PC-9 (cell line): ENCODE data around the gene ITGA6. TPM values are rescaled to one million over a fixed set of nuclear protein-coding genes. Genes with fewer than 3 reads are reported as not detected.

Experiments
- BruUV-seq: library from RNA; stranded (reverse); fragments of 400-500 nt; replicated peaks from 2 replicates; lab custom pipeline; 2021; lab: Mats Ljungman, UMichigan
- CTCF ChIA-PET: fragments of 300-600 bp; sonication (Branson Sonifier 250); formaldehyde crosslinking; loops from one replicate; lab custom pipeline; 2022; ENCODE audit warnings: antibody characterized with exemption; lab: Charles Lee
- POLR2A ChIA-PET: fragments of 300-600 bp; sonication (Branson Sonifier 250); formaldehyde crosslinking; loops from one replicate; lab custom pipeline; 2022; ENCODE audit warnings: antibody characterized with exemption; ENCODE audit not compliant: unreplicated experiment; lab: Charles Lee
- DNase-seq, 2 experiments: peaks; one replicate each; pipeline versions ENCODE4 v3.0.0 to v3.0.0-alpha.2; 2015 to 2022; ENCODE audit warnings: mixed read lengths in 1 of 2
- H2AFZ ChIP-seq: fragments of 200-600 bp; sonication (generic); 2 replicates; pipeline ENCODE4 v1.8.1; 2017; ENCODE audit warnings: antibody characterized with exemption
- H3F3A ChIP-seq: fragments of 200-600 bp; sonication (generic); 2 replicates; pipeline ENCODE4 v1.8.1; 2017; ENCODE audit warnings: antibody characterized with exemption, mild to moderate bottlenecking, low read depth; ENCODE audit not compliant: insufficient read depth
- H3K27ac ChIP-seq: fragments of 200-600 bp; sonication (generic); 2 replicates; pipeline ENCODE4 v1.6.1; 2016; ENCODE audit warnings: mixed run types
- H3K27me3 ChIP-seq: fragments of 200-600 bp; sonication (generic); 2 replicates; pipeline ENCODE4 v1.6.1; 2016; ENCODE audit warnings: low read depth, mixed run types; ENCODE audit not compliant: insufficient read depth
- H3K36me3 ChIP-seq: fragments of 200-600 bp; sonication (generic); 2 replicates; pipeline ENCODE4 v1.6.1; 2016; ENCODE audit warnings: low read depth, mixed run types
- H3K4me1 ChIP-seq: fragments of 200-600 bp; sonication (generic); replicated peaks from 2 replicates; pipeline ENCODE4 v1.6.1; 2016; ENCODE audit warnings: mixed run types; ENCODE audit not compliant: insufficient read depth
- H3K4me2 ChIP-seq: fragments of 200-600 bp; sonication (generic); 2 replicates; pipeline ENCODE4 v1.6.1; 2017; ENCODE audit warnings: mixed run types
- H3K4me3 ChIP-seq: fragments of 200-600 bp; sonication (generic); 2 replicates; pipeline ENCODE4 v1.6.1; 2016; ENCODE audit warnings: mixed run types
- H3K79me2 ChIP-seq: fragments of 200-600 bp; sonication (generic); 2 replicates; pipeline ENCODE4 v1.6.1; 2017; ENCODE audit warnings: low read depth, mixed run types
- H3K9me2 ChIP-seq: fragments of 200-600 bp; sonication (generic); 2 replicates; pipeline ENCODE4 v1.8.1; 2017; ENCODE audit warnings: mild to moderate bottlenecking; ENCODE audit not compliant: insufficient read depth
- H3K9me3 ChIP-seq: fragments of 200-600 bp; sonication (generic); 2 replicates; pipeline ENCODE4 v1.8.1; 2016; ENCODE audit warnings: low read depth; ENCODE audit not compliant: insufficient read depth
- H4K20me1 ChIP-seq: fragments of 200-600 bp; sonication (generic); 2 replicates; pipeline ENCODE4 v1.8.1; 2017; ENCODE audit not compliant: insufficient read depth
- CTCF ChIP-seq: fragments of 200-600 bp; sonication (generic); conservative IDR thresholded peaks from 2 replicates; pipeline ENCODE4 v1.6.1; 2017; ENCODE audit warnings: mixed run types, antibody characterized with exemption, mild to moderate bottlenecking, moderate library complexity
- EZH2 ChIP-seq: fragments of 200-600 bp; sonication (generic); IDR thresholded peaks from 2 replicates; pipeline ENCODE4 v1.8.0; 2017; ENCODE audit warnings: antibody characterized with exemption, low read depth
- intact Hi-C: fragments of 100-400 bp; cut with micrococcal nuclease; formaldehyde crosslinking; loops from one replicate; pipeline ENCODE4 v1.10.0; 2022; ENCODE audit not compliant: unreplicated experiment
- total RNA-seq: library from RNA; stranded (reverse); gene quantifications from 2 replicates; pipeline ENCODE4 v1.2.3, GENCODE V29; 2021

The ITGA6 gene
- total RNA-seq, 1 experiment from 2014 or later = 213 TPM

- CTCF ChIA-PET = interaction anchor here (0.6 kb wide), 1 partner anchor 26 kb away, joined by 3 read pairs; no protein-coding TSS in a partner anchor
- Histone ChIP-seq H3K4me3 (no peak overlapping the region), H3K4me2 (no peak overlapping the region), H3F3A (no peaks in the 10 kb centered on the region), H3K36me3 (no peaks in the 10 kb centered on the region), H3K27me3 (no peaks in the 10 kb centered on the region), H2AFZ (no peak overlapping the region), H3K27ac (no peak overlapping the region), H3K9me3 (0 out of 2 replicates have a peak, but pooled peaks cover 5% of the 10 kb centered on the region), H3K79me2 (no peaks in the 10 kb centered on the region), H4K20me1 (no peaks in the 10 kb centered on the region), H3K9me2 (no peaks in the 10 kb centered on the region), H3K4me1 (no peaks in the 10 kb centered on the region)
- no TSS peak for BruUV-seq
- intact Hi-C loops = no loop called here
- no peak for DNase-seq
- TF ChIP-seq CTCF (no peak), EZH2 (no peak)
- POLR2A ChIA-PET = no interaction called here
Measured at GRCh38 chr2:172416447-172417058, 10.8 kb upstream of the ITGA6 start.

- H3K9me3 ChIP-seq = 0 out of 2 replicates have a peak, but pooled peaks cover 5% of the 10 kb centered on the region
- no peaks in the 10 kb centered on the region for H3K4me1 ChIP-seq
- TF ChIP-seq EZH2 = no peak
- TF ChIP-seq CTCF = no peak
- no peak for DNase-seq
- no peak overlapping the region for H3K27ac ChIP-seq
- ChIA-PET POLR2A (no interaction called here), CTCF (no interaction called here)
- no peaks in the 10 kb centered on the region for H3K27me3 ChIP-seq
- H3K4me2 ChIP-seq = no peak overlapping the region
- H2AFZ ChIP-seq = no peak overlapping the region
- no peaks in the 10 kb centered on the region for H4K20me1 ChIP-seq
- BruUV-seq = no TSS peak
- no peaks in the 10 kb centered on the region for H3K79me2 ChIP-seq
- H3K4me3 ChIP-seq = no peak overlapping the region
- H3K36me3 ChIP-seq = no peaks in the 10 kb centered on the region
- no peaks in the 10 kb centered on the region for H3K9me2 ChIP-seq
- intact Hi-C loops = loop anchor here (1.0 to 10.0 kb wide), 2 partner anchors 12 to 1305 kb away; no protein-coding TSS in a partner anchor
- H3F3A ChIP-seq = no peaks in the 10 kb centered on the region
Measured at GRCh38 chr2:172420216-172420615, 7.2 kb upstream of the ITGA6 start.

- H3F3A ChIP-seq = no peaks in the 10 kb centered on the region
- H2AFZ ChIP-seq = no peak overlapping the region
- intact Hi-C loops = loop anchor here (10.0 kb wide), 1 partner anchor 1308 kb away; no protein-coding TSS in a partner anchor
- H3K79me2 ChIP-seq = peaks cover 9% of the 10 kb centered on the region
- H3K4me1 ChIP-seq = peaks cover 10% of the 10 kb centered on the region
- DNase-seq = no peak
- TF ChIP-seq CTCF (no peak), EZH2 (no peak)
- no peaks in the 10 kb centered on the region for H3K9me3 ChIP-seq
- POLR2A ChIA-PET = interaction anchor here (0.6 kb wide), 1 partner anchor 24 kb away, joined by 3 read pairs; no protein-coding TSS in a partner anchor
- H3K9me2 ChIP-seq = no peaks in the 10 kb centered on the region
- H3K4me2 ChIP-seq = no peak overlapping the region
- H3K4me3 ChIP-seq = no peak overlapping the region
- no peak overlapping the region for H3K27ac ChIP-seq
- H3K36me3 ChIP-seq = no peaks in the 10 kb centered on the region
- CTCF ChIA-PET = no interaction called here
- no TSS peak for BruUV-seq
- H4K20me1 ChIP-seq = no peaks in the 10 kb centered on the region
- H3K27me3 ChIP-seq = no peaks in the 10 kb centered on the region
Measured at GRCh38 chr2:172423160-172423559, 4.2 kb upstream of the ITGA6 start.
